ENCODE data around the gene SKIL.

Gene SKIL

DNA sequence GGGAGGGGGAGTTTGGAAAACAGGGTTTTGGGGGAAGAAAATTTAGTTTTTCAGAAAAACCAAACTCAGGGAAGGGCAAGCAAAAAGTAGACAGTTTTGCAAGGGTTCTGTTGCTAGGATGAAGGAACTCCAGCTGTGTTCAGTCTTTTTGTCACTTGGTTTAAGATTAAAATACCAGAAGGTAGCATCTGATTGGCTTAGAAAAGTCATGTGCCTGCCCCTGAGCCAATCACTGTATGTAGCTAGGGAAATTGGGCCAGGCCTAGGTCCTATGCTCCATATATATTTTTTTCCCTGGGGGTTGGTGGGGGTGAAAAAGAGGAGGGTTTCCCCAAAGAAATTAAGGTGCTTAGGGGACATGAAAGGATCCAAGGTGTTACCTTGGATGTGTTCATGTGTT is 85.4 kb downstream of the SKIL start:
- no peak overlapping the region for H3K4me3 ChIP-seq (ENCODE audit: control insufficient read depth, low read depth, low read length)
- DNase-seq (ENCODE audit: low read depth), result no peak
- TF ChIP-seq CTCF (IDR thresholded peaks at IDR 0.05; ENCODE audit: control insufficient read depth, insufficient read depth, low read depth, low read length, missing control alignments), result no peak

GRCh38 chr3:170443457-170443856 is 85.9 kb downstream of the SKIL start:
- DNase-seq (ENCODE audit: low read depth), result no peak
- TF ChIP-seq CTCF (IDR thresholded peaks at IDR 0.05; ENCODE audit: control insufficient read depth, insufficient read depth, low read depth, low read length, missing control alignments), result no peak
- H3K4me3 ChIP-seq (ENCODE audit: control insufficient read depth, low read depth, low read length), result no peak overlapping the region

Data from AG09309 (cell line).